C4-2B (cell line): ENCODE measurements around the gene SYPL2.

Experiments used
- ZFX ChIP-seq: fragments of 450-650 bp; IDR thresholded peaks from 2 replicates; pipeline ENCODE4 v1.6.1; 2017
- TF ChIP-seq, protein P1 (sequence below): fragments of 450-650 bp; conservative IDR thresholded peaks from 2 replicates; pipeline ENCODE4 v1.5.1; 2017; ENCODE audit warnings: mild to moderate bottlenecking

DNA sequence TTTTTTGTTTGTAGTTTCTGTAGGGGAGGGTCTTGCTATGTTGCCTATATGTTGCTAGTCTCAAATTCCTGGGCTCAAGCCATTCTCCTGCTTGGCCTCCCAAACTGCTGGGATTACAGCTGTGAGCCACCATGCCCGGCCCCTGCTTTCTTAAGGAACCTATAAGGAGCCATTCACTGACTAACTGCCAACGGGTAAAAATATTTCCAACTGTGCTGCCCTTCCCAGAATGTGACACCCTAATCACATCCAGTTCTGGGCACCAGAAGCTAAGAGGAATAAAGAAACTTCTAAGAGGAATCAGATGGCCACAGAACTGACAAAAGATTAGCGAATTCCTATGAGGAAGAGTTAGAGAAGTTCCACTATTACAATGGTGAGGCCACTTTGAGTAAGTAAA lies 6.4 kb downstream of the SYPL2 start:
- TF ChIP-seq, protein P1, sequence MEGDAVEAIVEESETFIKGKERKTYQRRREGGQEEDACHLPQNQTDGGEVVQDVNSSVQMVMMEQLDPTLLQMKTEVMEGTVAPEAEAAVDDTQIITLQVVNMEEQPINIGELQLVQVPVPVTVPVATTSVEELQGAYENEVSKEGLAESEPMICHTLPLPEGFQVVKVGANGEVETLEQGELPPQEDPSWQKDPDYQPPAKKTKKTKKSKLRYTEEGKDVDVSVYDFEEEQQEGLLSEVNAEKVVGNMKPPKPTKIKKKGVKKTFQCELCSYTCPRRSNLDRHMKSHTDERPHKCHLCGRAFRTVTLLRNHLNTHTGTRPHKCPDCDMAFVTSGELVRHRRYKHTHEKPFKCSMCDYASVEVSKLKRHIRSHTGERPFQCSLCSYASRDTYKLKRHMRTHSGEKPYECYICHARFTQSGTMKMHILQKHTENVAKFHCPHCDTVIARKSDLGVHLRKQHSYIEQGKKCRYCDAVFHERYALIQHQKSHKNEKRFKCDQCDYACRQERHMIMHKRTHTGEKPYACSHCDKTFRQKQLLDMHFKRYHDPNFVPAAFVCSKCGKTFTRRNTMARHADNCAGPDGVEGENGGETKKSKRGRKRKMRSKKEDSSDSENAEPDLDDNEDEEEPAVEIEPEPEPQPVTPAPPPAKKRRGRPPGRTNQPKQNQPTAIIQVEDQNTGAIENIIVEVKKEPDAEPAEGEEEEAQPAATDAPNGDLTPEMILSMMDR = no peak
- TF ChIP-seq ZFX = no peak
